HEK293T (cell line): ENCODE results near the gene ACOX1.
"Not testable (repeated sequence)": the region's sequence is repeated elsewhere in the genome, so short reads cannot be mapped to it uniquely, and the experiment has no call there.

Source experiments
- ARNT ChIP-seq: fragments of 450-650 bp; IDR thresholded peaks from 2 replicates; pipeline ENCODE4 v1.6.1; 2017; ENCODE audit warnings: mild to moderate bottlenecking
- CTBP1 ChIP-seq: fragments of 450-650 bp; IDR thresholded peaks from 2 replicates; pipeline ENCODE4 v1.6.1; 2016; ENCODE audit warnings: borderline replicate concordance
- ELF4 ChIP-seq: fragments of 450-650 bp; IDR thresholded peaks from 2 replicates; pipeline ENCODE4 v1.6.1; 2017; ENCODE audit warnings: antibody characterized with exemption
- FOXA1 ChIP-seq: fragments of 450-650 bp; IDR thresholded peaks from 2 replicates; pipeline ENCODE4 v1.6.1; 2016; ENCODE audit warnings: mild to moderate bottlenecking
- FOXK2 ChIP-seq: fragments of 450-650 bp; IDR thresholded peaks from 2 replicates; pipeline ENCODE4 v1.6.1; 2016; ENCODE audit warnings: mild to moderate bottlenecking
- FOXM1 ChIP-seq: fragments of 450-650 bp; IDR thresholded peaks from 2 replicates; pipeline ENCODE4 v1.6.1; 2017; ENCODE audit warnings: mild to moderate bottlenecking, borderline replicate concordance
- L3MBTL2 ChIP-seq: fragments of 450-650 bp; conservative IDR thresholded peaks from 2 replicates; pipeline ENCODE4 v1.6.1; 2016; ENCODE audit warnings: mild to moderate bottlenecking
- LEF1 ChIP-seq: fragments of 450-650 bp; IDR thresholded peaks from 2 replicates; pipeline ENCODE4 v1.6.1; 2017; ENCODE audit warnings: mild to moderate bottlenecking, borderline replicate concordance
- SP1 ChIP-seq: fragments of 450-650 bp; IDR thresholded peaks from 2 replicates; pipeline ENCODE4 v1.6.1; 2017
- SUZ12 ChIP-seq: fragments of 450-650 bp; IDR thresholded peaks from 2 replicates; pipeline ENCODE4 v1.6.1; 2016; ENCODE audit warnings: mild to moderate bottlenecking
- TARDBP ChIP-seq: fragments of 450-650 bp; IDR thresholded peaks from 2 replicates; pipeline ENCODE4 v1.6.1; 2016
- ZNF384 ChIP-seq: fragments of 450-650 bp; IDR thresholded peaks from 2 replicates; pipeline ENCODE4 v1.6.1; 2016

GRCh38 chr17:75975187-75975586, 3.8 kb downstream of the ACOX1 start:
- TF ChIP-seq FOXA1, FOXK2, FOXM1, ELF4, TARDBP, L3MBTL2, CTBP1, ARNT, LEF1, SUZ12, SP1, ZNF384: not testable (repeated sequence)
